Lung (tissue), 12 donors: ENCODE measurements around the gene ZNF714. TPM values are rescaled to one million over a fixed set of nuclear protein-coding genes. Genes with fewer than 3 reads are reported as not detected.

Source experiments
- ATAC-seq: fragments of 200-7000 bp; cut with Tn5 transposase; one replicate; pipeline ENCODE4 v1.9.1; 2020; ENCODE audit warnings: moderate number of reproducible peaks; ENCODE audit not compliant: insufficient read depth, low FRiP score
- DNase-seq, 3 donors: peaks; one replicate each; pipeline ENCODE4 v3.0.0-alpha.2; 2013 to 2017
- H3K27ac ChIP-seq, 2 donors: one replicate each; pipeline ENCODE4 v1.5.1; 2013; ENCODE audit warnings: mild to moderate bottlenecking in 2 of 2, moderate library complexity in 2 of 2, control low read depth in 1 of 2, inconsistent platforms in 1 of 2, low read depth in 1 of 2, low read length in 1 of 2
- H3K27me3 ChIP-seq, 3 donors: one replicate each; pipeline ENCODE4 v1.5.1; 2013; ENCODE audit warnings: low read length in 2 of 3; ENCODE audit not compliant: control insufficient read depth in 3 of 3, insufficient read depth in 3 of 3
- H3K36me3 ChIP-seq, 4 donors: one replicate each; pipeline ENCODE4 v1.5.1; 2013; ENCODE audit warnings: low read length in 4 of 4, mild to moderate bottlenecking in 1 of 4, moderate library complexity in 1 of 4; ENCODE audit not compliant: control insufficient read depth in 4 of 4, insufficient read depth in 4 of 4
- H3K4me1 ChIP-seq, 5 donors: one replicate each; pipeline ENCODE4 v1.5.1; 2013; ENCODE audit warnings: low read length in 5 of 5, mild to moderate bottlenecking in 2 of 5, moderate library complexity in 1 of 5; ENCODE audit not compliant: control insufficient read depth in 5 of 5, insufficient read depth in 5 of 5
- H3K4me3 ChIP-seq: one replicate; pipeline ENCODE4 v1.5.1; 2013; ENCODE audit warnings: mild to moderate bottlenecking, control low read depth, moderate library complexity
- H3K9ac ChIP-seq, 2 donors: one replicate each; pipeline ENCODE4 v1.5.1; 2013; ENCODE audit warnings: low read length in 2 of 2, control low read depth in 1 of 2; ENCODE audit not compliant: insufficient read depth in 1 of 2
- H3K9me3 ChIP-seq, 4 donors: one replicate each; pipeline ENCODE4 v1.5.1; 2013; ENCODE audit warnings: low read length in 3 of 4, mild to moderate bottlenecking in 1 of 4, moderate library complexity in 1 of 4; ENCODE audit not compliant: control insufficient read depth in 4 of 4, insufficient read depth in 3 of 4
- WGBS, 2 donors: extraction: QIAGEN DNeasy Blood & Tissue Kit; methylation state at CpG; one replicate each; pipeline ENCODE4 v1.1.7; 2013; 5-methylcytosine and 5-hydroxymethylcytosine counted together
- polyA plus RNA-seq, 2 donors: library from polyadenylated mRNA; stranded (reverse); fragments of 200-250 nt; gene quantifications; one replicate each; pipeline ENCODE4 v1.2.1, GENCODE V29; 2013
- total RNA-seq, 2 donors: library from RNA; depleted of rRNA in 1 of 2; stranded (reverse); fragments of >200 nt in 1 of 2; gene quantifications; one replicate each; pipeline ENCODE4 v1.2.1, GENCODE V29; 2014 to 2021
- TF ChIP-seq, protein P1 (sequence below): IDR thresholded peaks from 2 replicates; pipeline ENCODE4 v1.5.1; 2012; ENCODE audit warnings: mild to moderate bottlenecking; ENCODE audit errors: control extremely low read depth, extremely low read depth
- donor health status: control.
- donor health status: control.
- donor health status: Bipolar disorder and iron deficiency.
- donor health status: healthy.
- donor health status: DM: yes; HTN: yes; CAD: no.

ZNF714 gene
- total and polyA plus RNA-seq, 4 donors: 1.2 to 25.0 (median 7.8) TPM

DNA sequence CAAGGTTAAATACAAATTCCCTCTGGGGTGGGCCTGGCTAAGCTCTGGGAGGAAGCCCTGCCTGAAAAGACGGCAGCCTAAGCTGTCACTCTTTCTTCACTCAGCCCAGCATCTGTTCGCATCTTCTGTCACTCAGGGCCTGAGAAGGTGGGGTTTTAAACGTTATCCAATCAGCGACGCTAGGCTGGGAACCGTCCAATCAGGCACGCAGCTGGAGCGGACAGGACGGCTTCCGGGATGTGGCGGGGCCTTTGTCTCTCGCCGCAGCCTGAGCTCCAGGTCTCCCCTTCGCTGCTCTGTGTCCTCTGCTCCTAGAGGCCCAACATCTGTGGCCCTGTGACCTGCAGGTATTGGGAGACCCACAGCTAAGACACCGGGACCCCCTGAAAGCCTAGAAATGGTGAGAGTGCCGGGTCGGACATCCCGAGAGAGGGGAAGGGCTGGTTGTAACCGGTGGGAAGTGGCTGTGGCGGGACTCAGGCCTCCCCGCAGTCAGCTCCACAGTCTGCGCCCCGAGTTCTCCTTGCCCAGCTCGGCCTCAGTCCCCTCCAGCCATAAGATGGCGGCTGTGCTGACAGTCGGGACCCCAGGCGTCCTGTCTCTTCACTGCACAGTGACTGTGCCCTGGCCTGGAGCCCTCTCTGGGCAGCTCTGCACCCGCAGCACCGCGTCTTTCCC is 59.9 kb downstream of the ZNF714 start, which contains the start of gene ZNF431:
TSS of gene ZNF431 (plus strand) at position 254 of the 678 bp plus-strand sequence. CDS start at position 398, 144 bp downstream.
- WGBS, 2 donors: 0% methylated on average over 23 to 30 of the region's 30 CpGs

DNA sequence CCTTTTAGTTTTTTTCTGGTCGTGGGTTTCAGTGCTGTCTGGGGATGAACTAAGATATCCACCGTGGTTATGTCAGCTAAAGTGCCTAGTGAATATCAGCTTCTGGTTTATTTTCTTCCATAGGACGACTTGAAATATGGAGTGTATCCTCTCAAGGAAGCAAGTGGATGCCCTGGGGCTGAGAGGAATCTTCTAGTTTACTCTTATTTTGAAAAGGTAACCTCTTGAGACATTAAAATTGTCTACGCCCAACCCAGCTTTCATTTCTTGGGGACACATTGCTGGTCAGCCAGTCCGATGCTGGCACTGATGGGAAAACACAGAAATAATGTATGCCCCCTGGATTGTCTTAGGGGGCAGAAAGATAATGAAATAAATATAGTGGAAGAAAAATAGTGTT is 61.4 kb downstream of the ZNF714 start:
- no peak for ATAC-seq
- H3K36me3 ChIP-seq: peaks cover 4 to 36% (median 14%) of the 10 kb centered on the region in 4 donors
- WGBS, 2 donors: 83 to 92% methylated on average over 5 of the region's 5 CpGs

More for the DNA sequence above, 59.9 kb downstream of the ZNF714 start, which contains the start of gene ZNF431:
- H3K36me3 ChIP-seq: peaks cover 1 to 29% (median 12%) of the 10 kb centered on the region in 4 donors
- H3K9ac ChIP-seq: peak within 1 kb of the TSS; percentile 96 to 97
- DNase-seq (peak; percentile 95 to 98 (median 98)), ATAC-seq (peak; percentile 94)
- peaks cover 0 to 5% (median 2%) of the 10 kb centered on the region in 5 donors for H3K4me1 ChIP-seq
- H3K27ac ChIP-seq: peak within 1 kb of the TSS; percentile 84 to 93
- peak within 1 kb of the TSS; percentile 86 for H3K4me3 ChIP-seq
- no peaks in the 10 kb centered on the region for H3K9me3 ChIP-seq
- TF ChIP-seq, protein P1, sequence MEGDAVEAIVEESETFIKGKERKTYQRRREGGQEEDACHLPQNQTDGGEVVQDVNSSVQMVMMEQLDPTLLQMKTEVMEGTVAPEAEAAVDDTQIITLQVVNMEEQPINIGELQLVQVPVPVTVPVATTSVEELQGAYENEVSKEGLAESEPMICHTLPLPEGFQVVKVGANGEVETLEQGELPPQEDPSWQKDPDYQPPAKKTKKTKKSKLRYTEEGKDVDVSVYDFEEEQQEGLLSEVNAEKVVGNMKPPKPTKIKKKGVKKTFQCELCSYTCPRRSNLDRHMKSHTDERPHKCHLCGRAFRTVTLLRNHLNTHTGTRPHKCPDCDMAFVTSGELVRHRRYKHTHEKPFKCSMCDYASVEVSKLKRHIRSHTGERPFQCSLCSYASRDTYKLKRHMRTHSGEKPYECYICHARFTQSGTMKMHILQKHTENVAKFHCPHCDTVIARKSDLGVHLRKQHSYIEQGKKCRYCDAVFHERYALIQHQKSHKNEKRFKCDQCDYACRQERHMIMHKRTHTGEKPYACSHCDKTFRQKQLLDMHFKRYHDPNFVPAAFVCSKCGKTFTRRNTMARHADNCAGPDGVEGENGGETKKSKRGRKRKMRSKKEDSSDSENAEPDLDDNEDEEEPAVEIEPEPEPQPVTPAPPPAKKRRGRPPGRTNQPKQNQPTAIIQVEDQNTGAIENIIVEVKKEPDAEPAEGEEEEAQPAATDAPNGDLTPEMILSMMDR: no peak
- H3K27me3 ChIP-seq: no peaks in the 10 kb centered on the region

DNA sequence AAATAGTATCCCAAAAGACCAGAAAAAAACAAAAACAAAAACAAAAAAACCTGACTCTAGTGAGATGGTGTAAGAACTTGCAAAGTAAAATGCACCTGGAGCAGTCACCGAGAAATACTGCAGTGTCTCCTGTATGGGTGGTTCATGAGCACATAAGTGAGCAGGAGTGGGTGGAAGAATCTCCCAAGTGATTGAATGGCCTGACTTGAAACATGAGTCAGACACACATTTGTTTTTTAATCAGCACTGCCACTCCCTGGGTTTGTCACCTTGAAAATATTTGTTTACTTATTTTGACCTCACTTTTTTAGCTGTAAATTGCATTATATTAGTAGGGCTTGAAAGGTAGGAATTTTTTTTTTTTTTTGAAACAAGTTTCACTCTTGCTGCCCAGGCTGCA is 61.9 kb downstream of the ZNF714 start:
- TF ChIP-seq, protein P1: no peak
- Histone ChIP-seq H3K27me3 (no peaks in the 10 kb centered on the region), H3K36me3 (peaks cover 4 to 40% (median 17%) of the 10 kb centered on the region in 4 donors), H3K4me3 (no peak overlapping the region), H3K4me1 (peaks cover 0 to 5% (median 2%) of the 10 kb centered on the region in 5 donors), H3K9ac (no peak overlapping the region), H3K9me3 (no peaks in the 10 kb centered on the region), H3K27ac (no peak overlapping the region)
- WGBS, 2 donors: 76 to 100% methylated on average over 1 of the region's 1 CpG
- ATAC-seq (no peak), DNase-seq (no peak)

More for the DNA sequence above, 61.4 kb downstream of the ZNF714 start:
- no peak for DNase-seq
- H3K9me3 ChIP-seq: no peaks in the 10 kb centered on the region
- H3K27ac ChIP-seq: no peak overlapping the region
- no peak overlapping the region for H3K9ac ChIP-seq
- TF ChIP-seq, protein P1: no peak
- H3K4me3 ChIP-seq: no peak overlapping the region
- H3K27me3 ChIP-seq: no peaks in the 10 kb centered on the region
- H3K4me1 ChIP-seq: peaks cover 0 to 5% (median 2%) of the 10 kb centered on the region in 5 donors
